ENCODE data around the gene MKRN2OS.

The MKRN2OS gene

DNA sequence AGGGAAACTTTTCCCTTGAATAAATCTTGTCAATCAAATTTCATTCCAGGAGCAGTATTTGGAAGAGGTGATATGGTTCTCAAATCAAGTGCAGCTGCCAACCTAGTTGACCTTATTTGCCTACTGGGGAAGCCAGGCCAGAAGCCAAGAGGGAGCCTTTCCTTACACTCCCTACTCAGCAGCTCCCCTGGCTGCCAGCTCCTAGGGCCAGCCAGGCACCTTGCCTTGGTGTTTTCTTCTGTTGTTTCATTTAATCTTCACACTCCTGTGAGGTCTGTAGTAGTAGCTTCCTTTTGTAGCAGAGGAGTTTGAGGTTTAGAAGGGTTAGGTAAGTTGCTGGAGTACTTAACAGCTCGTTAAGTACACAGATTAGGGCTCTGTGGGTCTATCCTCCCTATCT is 22.6 kb downstream of the MKRN2OS start:
- TF ChIP-seq TAF1 (IDR thresholded peaks at IDR 0.05; ENCODE audit: borderline replicate concordance, insufficient read depth, low read length), result no peak
- no peak for TF ChIP-seq FOXP2 (optimal IDR thresholded peaks at IDR 0.05; ENCODE audit: borderline replicate concordance, extremely low read depth, extremely low read length, insufficient read depth)
- TF ChIP-seq, protein P1, sequence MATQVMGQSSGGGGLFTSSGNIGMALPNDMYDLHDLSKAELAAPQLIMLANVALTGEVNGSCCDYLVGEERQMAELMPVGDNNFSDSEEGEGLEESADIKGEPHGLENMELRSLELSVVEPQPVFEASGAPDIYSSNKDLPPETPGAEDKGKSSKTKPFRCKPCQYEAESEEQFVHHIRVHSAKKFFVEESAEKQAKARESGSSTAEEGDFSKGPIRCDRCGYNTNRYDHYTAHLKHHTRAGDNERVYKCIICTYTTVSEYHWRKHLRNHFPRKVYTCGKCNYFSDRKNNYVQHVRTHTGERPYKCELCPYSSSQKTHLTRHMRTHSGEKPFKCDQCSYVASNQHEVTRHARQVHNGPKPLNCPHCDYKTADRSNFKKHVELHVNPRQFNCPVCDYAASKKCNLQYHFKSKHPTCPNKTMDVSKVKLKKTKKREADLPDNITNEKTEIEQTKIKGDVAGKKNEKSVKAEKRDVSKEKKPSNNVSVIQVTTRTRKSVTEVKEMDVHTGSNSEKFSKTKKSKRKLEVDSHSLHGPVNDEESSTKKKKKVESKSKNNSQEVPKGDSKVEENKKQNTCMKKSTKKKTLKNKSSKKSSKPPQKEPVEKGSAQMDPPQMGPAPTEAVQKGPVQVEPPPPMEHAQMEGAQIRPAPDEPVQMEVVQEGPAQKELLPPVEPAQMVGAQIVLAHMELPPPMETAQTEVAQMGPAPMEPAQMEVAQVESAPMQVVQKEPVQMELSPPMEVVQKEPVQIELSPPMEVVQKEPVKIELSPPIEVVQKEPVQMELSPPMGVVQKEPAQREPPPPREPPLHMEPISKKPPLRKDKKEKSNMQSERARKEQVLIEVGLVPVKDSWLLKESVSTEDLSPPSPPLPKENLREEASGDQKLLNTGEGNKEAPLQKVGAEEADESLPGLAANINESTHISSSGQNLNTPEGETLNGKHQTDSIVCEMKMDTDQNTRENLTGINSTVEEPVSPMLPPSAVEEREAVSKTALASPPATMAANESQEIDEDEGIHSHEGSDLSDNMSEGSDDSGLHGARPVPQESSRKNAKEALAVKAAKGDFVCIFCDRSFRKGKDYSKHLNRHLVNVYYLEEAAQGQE (IDR thresholded peaks at IDR 0.05; ENCODE audit: insufficient read depth in 1 of 2, low read depth in 2 of 2, low read length in 2 of 2), result no peak
- no peak for TF ChIP-seq SIN3A (IDR thresholded peaks at IDR 0.05; ENCODE audit: borderline replicate concordance, insufficient read depth, low read length)
- TF ChIP-seq POLR2AphosphoS5 (IDR thresholded peaks at IDR 0.05; ENCODE audit: low read depth, low read length), result no peak

DNA sequence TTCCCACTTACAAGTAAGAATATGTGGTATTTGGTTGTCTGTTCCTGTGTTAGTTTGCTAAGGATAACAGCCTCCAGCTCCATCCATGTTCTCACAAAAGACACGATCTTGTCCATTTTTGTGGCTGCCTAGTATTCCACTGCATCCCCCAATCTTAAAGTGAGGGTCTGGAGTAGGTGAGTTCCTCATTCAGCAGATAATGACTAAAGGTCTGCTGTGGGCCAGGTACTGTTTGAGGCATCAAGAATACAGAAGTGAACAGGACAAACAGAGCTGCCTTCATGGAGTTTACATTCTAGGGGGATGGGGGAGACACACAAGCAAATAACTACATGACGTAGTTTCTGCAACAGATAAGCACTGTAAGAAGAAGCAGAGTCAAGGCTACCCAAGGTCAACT is 24.3 kb downstream of the MKRN2OS start:
- TF ChIP-seq TAF1 (IDR thresholded peaks at IDR 0.05; ENCODE audit: borderline replicate concordance, insufficient read depth, low read length), result no peak

DNA sequence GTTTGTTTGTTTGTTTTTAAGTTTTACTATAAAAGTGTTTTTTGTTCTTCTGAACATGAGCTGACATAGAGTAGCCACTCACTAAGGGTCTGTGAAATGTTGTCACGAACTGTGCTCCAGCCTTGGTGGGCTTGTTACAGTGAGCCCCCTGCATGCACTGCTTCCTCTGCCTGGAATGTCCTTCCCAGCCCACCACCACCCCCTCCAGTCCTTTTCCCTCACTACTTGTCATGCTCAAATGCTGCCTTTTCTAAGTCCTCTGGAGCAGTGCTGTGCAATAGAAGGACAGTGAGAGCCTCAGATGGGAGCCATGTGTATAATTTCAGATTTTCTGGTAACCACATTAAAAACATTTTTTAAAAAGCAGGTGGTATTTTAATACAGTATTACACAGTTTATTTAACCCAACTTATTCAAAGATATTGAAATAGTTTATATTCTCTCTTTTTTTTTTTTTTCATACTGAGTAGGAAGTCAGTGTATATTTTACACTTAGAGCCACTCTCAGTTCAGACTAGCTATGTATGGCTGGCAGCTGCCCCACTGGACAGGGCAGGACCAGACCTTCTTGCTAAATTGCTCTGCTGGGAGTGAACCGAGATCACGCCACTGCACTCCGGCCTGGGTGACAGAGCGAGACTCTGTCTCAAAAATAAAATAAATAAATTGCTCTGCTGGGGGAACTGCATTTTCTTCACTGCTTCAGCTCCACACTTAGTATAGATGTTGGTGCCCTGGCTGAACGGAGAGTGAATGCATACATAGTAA is 26.9 kb downstream of the MKRN2OS start:
- TF ChIP-seq FOXP2 (optimal IDR thresholded peaks at IDR 0.05; ENCODE audit: borderline replicate concordance, extremely low read depth, extremely low read length, insufficient read depth), result no peak
- no peak for TF ChIP-seq POLR2AphosphoS5 (IDR thresholded peaks at IDR 0.05; ENCODE audit: low read depth, low read length)
- TF ChIP-seq SIN3A (IDR thresholded peaks at IDR 0.05; ENCODE audit: borderline replicate concordance, insufficient read depth, low read length), result no peak
- TF ChIP-seq, protein P1 (IDR thresholded peaks at IDR 0.05; ENCODE audit: insufficient read depth in 1 of 2, low read depth in 2 of 2, low read length in 2 of 2), result no peak
- TF ChIP-seq TAF1 (IDR thresholded peaks at IDR 0.05; ENCODE audit: borderline replicate concordance, insufficient read depth, low read length), result no peak

DNA sequence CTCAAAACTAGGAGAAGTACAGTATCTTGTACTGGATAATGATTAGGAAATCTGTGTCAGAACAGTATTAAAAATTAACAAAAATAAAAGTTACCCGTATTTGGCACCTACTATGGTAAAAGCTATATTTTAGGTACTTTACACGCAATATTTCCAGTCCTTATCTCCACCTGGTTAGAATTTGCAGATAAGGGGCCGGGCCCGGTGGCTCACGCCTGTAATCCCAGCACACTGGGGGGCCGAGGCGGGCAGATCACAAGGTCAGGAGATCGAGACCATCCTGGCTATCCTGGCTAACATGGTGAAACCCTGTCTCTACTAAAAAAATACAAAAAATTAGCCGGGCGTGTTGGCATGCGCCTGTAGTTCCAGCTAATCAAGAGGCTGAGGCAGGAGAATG is 28.4 kb downstream of the MKRN2OS start:
- TF ChIP-seq TAF1 (IDR thresholded peaks at IDR 0.05; ENCODE audit: borderline replicate concordance, insufficient read depth, low read length) (no peak), POLR2AphosphoS5 (IDR thresholded peaks at IDR 0.05; ENCODE audit: low read depth, low read length) (no peak), FOXP2 (optimal IDR thresholded peaks at IDR 0.05; ENCODE audit: borderline replicate concordance, extremely low read depth, extremely low read length, insufficient read depth) (no peak)

DNA sequence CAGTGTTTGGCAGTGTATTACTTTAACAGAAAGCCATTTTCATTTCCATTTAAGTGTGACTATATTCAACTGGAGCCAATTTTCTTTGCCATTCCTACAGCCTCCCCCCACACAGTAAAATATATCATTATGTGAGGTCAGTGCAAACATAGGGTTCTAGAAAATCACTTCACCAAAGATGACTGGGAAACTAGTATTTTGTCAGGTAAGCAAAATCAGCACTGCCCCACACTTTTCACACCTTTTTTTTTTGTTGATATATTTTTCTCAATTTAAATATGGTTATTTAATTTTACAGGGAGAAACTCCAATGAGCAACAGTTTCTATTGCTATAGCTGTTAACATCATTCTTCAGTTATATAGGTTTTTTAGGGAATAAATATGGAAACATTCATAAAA is 29.7 kb downstream of the MKRN2OS start:
- TF ChIP-seq, protein P1 (IDR thresholded peaks at IDR 0.05; ENCODE audit: insufficient read depth in 1 of 2, low read depth in 2 of 2, low read length in 2 of 2), result no peak
- TF ChIP-seq POLR2AphosphoS5 (IDR thresholded peaks at IDR 0.05; ENCODE audit: low read depth, low read length), result no peak
- TF ChIP-seq TAF1 (IDR thresholded peaks at IDR 0.05; ENCODE audit: borderline replicate concordance, insufficient read depth, low read length), result no peak
- no peak for TF ChIP-seq SIN3A (IDR thresholded peaks at IDR 0.05; ENCODE audit: borderline replicate concordance, insufficient read depth, low read length)
- no peak for TF ChIP-seq FOXP2 (optimal IDR thresholded peaks at IDR 0.05; ENCODE audit: borderline replicate concordance, extremely low read depth, extremely low read length, insufficient read depth)

DNA sequence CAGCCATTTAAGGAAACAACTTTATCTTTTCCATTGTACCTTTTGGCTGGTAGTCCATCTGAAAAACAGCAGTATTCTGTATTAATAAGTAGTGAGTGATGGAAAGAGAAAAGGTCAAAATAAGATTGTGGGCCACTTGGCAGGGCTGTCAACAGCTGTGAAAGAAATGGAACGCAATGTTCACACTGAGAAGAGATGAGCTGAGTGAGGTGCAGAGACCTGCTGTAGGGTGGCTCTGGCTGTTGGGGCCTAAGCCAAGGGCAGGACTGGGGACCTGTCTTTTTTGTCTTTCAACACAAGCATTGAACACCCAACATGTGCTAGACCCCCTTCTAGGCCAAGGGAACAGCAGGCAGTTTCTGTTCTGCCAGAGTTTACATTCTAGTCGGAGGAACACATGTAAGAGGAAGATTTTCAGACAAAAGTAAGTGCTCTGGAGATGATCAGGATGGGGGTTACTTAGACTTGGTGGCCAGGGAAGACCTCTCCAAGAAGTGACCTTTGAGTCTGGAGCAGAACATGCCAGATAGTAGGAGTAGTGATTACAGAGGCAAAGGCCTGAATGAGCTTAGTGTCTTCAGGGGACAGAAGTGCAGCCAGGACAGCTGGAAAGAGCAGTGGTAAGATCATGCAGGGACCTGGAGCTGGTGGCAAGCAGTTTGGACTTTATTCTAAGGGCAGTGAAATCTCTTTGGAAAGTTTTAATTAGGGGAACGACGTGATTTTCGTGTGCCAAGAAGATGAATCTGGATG is 31.4 kb downstream of the MKRN2OS start:
- TF ChIP-seq POLR2AphosphoS5 (IDR thresholded peaks at IDR 0.05; ENCODE audit: low read depth, low read length) (no peak), TAF1 (IDR thresholded peaks at IDR 0.05; ENCODE audit: borderline replicate concordance, insufficient read depth, low read length) (no peak)

Measured in PFSK-1 (cell line).